GM10248 (cell line): ENCODE data around the gene BEND6.

ENCODE experiments used
- CTCF ChIA-PET: fragments of 300-600 bp; sonication (Branson Sonifier 250); formaldehyde crosslinking; extraction: SDS; loops from one replicate; lab custom pipeline; 2021; ENCODE audit warnings: antibody characterized with exemption; lab: Yijun Ruan, JAX
- POLR2A ChIA-PET: fragments of 350-650 bp; sonication (Branson Sonifier 250); formaldehyde crosslinking; extraction: SDS; loops from one replicate; lab custom pipeline; 2020; ENCODE audit warnings: antibody characterized with exemption; lab: Yijun Ruan, JAX
- DNase-seq: peaks from one replicate; pipeline ENCODE4 v3.0.0; 2012; ENCODE audit errors: extremely low spot score
- CTCF ChIP-seq: IDR thresholded peaks from 2 replicates; pipeline ENCODE4 v1.5.1; 2012; ENCODE audit warnings: mild to moderate bottlenecking, low read depth; ENCODE audit errors: extremely low read depth, missing control alignments, control extremely low read depth

Gene BEND6

GRCh38 chr6:56977192-56977591, 22.3 kb downstream of the BEND6 start:
- CTCF ChIA-PET: no interaction called here
- no peak for DNase-seq
- no peak for TF ChIP-seq CTCF
- POLR2A ChIA-PET: no interaction called here

- TF ChIP-seq CTCF: no peak
- POLR2A ChIA-PET: no interaction called here
- CTCF ChIA-PET: no interaction called here
- no peak for DNase-seq
These were observed 23.6 kb downstream of the BEND6 start for GRCh38 chr6:56978530-56978929.

GRCh38 chr6:56984361-56984760, 29.5 kb downstream of the BEND6 start:
- no peak for DNase-seq
- no peak for TF ChIP-seq CTCF
- ChIA-PET CTCF (interaction anchor here (1.0 to 2.0 kb wide), 4 partner anchors 8 to 30 kb away, joined by 3 to 4 read pairs (median 4); no protein-coding TSS in a partner anchor), POLR2A (no interaction called here)

GRCh38 chr6:56984884-56985283, 30.0 kb downstream of the BEND6 start:
- DNase-seq: no peak
- ChIA-PET CTCF (interaction anchor here (1.0 to 2.0 kb wide), 4 partner anchors 9 to 29 kb away, joined by 3 to 4 read pairs (median 4); no protein-coding TSS in a partner anchor), POLR2A (no interaction called here)
- TF ChIP-seq CTCF: no peak

DNA sequence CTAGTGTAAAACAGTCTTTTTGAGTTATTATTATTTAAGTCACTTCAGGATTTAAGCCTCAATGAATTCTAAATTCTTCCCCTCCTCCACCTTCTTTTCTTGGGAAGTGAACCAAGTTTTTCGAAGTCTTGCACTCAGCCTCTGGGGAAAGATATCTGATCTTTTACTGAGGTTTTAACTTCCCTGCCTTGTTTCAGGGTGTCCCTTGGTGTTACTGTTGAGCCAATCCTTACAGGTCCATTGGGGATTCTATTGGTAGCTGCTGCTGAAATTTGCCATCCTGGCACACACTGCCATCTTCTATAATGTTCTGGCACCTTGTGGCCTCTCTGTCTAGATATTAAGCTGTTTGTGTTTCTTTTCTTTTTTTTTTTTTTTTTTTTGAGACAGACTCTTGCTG, 31.7 kb downstream of the BEND6 start:
- TF ChIP-seq CTCF: no peak
- ChIA-PET CTCF (interaction anchor here (0.7 to 1.1 kb wide), 2 partner anchors 18 kb away, joined by 3 to 5 read pairs; no protein-coding TSS in a partner anchor), POLR2A (no interaction called here)
- DNase-seq: no peak

- POLR2A ChIA-PET: no interaction called here
- no peak for TF ChIP-seq CTCF
- CTCF ChIA-PET: no interaction called here
- no peak for DNase-seq
These were observed 33.2 kb downstream of the BEND6 start for GRCh38 chr6:56988145-56988544.
